ENCODE measurements around the gene GHR. TPM values are rescaled to one million over a fixed set of nuclear protein-coding genes. Genes with fewer than 3 reads are reported as not detected.

Gene GHR
- total and polyA plus RNA-seq, 2 of the 8 experiments (the other 6 are each of a cell fraction or from before 2014, with no cell fraction given): 0.15 to 0.19 TPM

- TF ChIP-seq SAP30 (IDR thresholded peaks at IDR 0.05; ENCODE audit: insufficient read depth, insufficient replicate concordance, low read length): no peak
These were observed 26.0 kb upstream of the GHR start (continued) for GRCh38 chr5:42397267-42397666.

All from H1 (cell line).